Renal cortical epithelial cell (primary cell): ENCODE data around the gene RAB23. TPM values are rescaled to one million over a fixed set of nuclear protein-coding genes. Genes with fewer than 3 reads are reported as not detected.
"Not testable (repeated sequence)": the region's sequence is repeated elsewhere in the genome, so short reads cannot be mapped to it uniquely, and the experiment has no call there.

Source experiments
- DNase-seq: peaks from one replicate; pipeline ENCODE4 v3.0.0-alpha.2; 2011; ENCODE audit warnings: low read depth
- total RNA-seq: library from RNA; depleted of rRNA; stranded (reverse); fragments of >200 nt; gene quantifications from 2 replicates; pipeline ENCODE4 v1.2.3, GENCODE V29; 2014

Gene RAB23
- total RNA-seq = 19.6 and 24.5 TPM in 2 replicates

DNA sequence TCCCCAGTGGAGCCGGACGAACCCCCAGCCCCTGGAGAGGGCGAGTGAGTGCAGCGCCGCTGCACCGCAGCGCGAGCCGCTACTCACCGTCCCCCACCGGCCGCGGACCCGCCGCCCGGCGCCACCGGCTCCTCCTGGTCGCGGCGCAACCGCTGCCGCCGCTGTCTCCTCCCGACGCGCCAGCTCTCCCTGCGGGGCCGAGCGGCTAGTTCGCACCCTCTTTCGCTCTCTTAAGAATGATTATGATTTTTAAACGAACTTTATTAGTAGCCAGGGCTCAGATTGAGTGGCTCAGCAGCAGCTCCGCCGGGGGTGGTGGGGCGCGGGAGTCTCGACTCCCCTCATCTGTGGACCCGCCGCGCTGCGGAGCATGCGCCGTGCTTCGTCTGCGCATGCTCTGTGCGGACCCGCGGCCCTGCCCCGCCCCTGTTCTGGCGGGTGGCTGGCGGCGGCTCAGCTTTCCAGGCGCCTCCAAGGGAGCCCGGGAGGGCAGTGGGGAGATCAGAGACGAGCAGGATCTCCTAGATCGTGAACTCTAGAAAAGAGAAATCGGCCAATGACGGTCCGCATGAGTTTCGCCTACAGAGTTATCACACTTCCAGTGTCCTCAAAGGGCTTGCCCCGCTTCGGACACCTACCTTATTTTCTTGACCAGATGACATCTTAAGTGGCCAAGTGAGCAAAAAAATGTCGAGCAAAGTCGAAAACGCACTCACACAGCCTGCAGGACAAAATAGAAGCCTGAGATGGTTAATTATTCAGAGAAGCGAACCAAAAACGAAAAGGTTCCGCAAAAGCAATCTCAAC, at the start of gene RAB23:
Gene RAB23, minus strand, starts transcription at position 372 of the 807 bp plus-strand sequence. CDS start 11,927 bp downstream, outside the sequence.
- DNase-seq = peak; percentile 44

DNA sequence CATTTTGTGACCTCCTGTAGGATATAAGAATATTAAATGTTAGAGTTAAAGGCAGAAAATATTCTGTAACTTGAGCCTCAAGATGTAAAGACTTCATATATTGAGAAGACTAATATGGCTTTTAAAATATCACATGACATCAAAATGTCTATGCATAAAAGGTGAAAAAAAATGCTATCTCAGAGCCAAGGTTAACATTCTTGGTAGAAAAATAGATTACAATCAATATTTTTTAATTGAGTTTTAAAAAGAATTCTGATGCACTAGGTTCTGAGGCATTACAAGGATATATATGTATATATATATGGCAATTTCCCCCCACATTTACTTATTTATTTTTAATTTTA, 46.2 kb upstream of the RAB23 start:
- DNase-seq = no peak

DNA sequence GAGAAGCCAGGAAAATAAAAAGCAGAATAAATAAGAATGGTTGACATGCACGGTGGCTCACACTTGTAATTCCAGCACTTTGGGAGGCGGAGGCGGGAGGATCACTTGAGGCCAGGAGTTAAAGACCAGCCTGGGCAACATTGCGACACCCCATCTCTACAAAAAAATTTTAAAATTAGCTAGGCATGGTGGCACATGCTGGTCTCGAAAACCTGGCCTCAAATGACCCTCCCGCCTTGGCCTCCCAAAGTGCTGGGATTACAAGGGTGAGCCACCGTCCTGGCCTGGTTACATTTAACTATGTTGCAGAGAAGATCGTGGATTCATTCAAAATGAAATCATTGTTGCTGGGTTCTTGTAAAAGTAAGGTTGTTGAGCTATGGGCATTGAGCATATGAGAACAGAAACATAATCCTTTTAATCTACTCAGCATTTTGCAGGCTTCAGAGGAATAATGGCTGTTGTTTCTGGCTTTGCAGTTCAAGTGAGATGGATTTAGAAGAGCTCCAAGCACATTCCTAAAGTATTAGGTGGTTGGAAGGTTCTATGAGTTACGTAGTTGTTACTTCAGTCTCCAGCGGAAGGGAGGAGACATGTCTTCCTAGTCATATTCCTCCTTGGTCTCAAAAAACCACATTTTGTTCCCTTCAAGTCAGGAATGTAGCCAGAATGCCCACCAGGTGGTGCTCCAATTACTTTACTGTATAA, 45.6 kb upstream of the RAB23 start:
- peak; percentile 94 for DNase-seq

DNA sequence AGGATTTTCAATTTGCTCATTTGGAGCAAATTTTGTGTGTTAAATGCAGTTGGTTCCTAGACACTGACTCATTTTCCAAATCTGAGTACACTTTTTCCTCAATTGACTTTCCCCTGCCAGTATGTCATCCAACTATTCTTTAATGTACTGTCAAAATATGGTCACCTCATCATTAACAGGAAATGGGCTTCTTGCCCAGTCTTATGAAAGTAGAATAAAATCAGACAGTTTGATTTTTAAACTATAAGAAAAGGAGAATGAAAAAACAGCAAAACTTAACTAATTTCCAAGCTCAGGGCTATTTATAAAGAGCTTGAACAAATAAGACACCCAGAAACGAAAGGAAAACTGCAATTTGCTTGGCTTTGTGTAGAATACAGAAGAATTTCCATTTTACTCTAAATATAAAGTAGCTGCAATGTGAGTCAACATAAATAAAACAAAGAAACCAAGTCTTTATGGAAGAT, 43.7 kb upstream of the RAB23 start:
- DNase-seq = no peak

DNA sequence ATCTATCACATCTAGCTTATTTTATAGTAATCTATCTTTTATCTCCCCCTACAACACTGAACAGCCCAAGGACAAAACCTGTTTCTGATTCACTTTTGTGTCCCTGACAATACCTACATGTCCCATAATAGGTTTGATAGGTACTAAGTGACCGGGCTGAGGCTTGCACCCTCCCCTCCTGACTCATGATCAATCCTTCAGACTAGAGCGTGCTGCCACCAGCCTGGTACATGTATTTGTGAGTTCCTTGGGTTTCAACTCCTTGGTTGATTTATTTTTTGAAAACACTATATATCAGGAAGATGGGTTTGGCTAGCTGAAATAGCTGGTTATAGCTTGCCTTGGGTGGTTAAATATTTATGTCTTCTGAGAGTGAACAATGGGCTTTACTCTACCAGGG, 41.6 kb upstream of the RAB23 start:
- DNase-seq = no peak

DNA sequence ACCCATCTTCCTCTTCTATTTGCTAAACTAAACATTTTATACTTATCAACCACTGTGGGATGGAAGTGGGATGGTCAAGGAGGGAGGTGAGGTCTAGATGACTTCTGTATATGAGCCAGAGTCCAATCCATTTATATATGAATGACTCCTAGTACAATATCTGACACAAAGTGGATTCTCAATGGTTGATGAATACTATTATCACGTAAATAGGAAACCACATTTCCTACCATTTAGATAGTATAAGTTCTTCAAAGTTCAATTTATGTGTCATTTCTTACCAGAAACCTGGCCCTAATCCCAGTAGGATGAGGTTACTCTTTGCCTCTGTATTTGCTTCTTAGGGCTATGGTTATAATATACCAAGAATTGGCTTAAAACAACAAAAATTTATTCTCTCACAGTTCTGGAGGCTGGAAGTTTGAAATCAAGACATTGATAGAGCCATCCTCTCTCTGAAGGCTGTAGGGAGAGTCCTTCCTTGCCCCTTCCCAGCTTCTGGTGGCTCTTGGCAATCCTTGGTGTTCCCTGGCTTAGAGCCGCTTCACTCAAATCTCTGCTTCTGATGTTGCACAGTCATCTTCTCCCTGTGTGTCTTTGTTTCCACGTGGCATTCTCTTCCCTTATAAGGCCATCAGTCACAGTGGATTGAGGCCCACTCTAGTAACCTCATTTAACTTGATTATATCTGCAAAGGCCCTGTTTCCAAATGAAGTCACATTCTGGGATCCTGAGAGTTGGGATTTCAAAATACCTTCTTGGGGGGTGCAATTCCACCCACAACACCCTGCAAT, 41.0 kb upstream of the RAB23 start:
- no peak for DNase-seq

DNA sequence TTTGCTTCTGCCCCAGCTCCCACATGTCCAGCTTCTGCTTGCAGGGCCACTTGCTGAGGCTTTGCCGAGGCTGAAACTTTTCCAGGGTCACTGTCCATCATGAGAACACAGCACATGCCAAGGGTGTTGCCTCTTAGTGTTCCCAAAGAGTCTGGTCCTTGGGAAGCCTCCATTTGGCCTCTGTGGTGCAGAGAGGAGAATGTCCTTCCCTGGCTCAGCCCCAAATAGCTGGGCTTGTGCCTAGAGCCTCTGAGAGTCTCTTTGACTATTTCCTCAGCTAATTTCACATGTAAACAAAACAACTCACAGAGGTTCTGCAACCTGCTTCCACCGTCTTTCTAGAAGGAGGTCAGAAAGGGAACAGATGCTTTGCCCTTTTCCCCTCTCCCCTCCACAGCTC, 40.4 kb upstream of the RAB23 start:
- no peak for DNase-seq

DNA sequence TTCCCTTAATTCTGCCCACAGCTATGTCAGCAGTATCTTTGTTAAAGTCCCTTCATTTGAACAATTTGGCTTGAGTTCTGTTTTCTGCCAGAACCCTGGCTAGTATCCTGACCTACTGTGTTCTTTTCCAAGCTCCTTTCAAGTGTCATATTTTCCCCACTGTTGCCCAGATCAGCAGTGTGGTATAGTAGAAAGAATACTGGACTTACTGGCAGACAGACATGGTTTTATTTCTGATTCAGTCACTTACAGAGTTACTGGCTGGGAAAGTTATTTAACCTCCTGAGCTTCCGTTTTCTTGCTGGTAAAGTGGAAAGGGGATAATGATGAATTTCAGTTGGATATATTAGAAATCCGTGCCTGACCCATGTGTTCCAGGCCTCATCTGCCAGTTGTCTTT, 39.8 kb upstream of the RAB23 start:
- DNase-seq = no peak

DNA sequence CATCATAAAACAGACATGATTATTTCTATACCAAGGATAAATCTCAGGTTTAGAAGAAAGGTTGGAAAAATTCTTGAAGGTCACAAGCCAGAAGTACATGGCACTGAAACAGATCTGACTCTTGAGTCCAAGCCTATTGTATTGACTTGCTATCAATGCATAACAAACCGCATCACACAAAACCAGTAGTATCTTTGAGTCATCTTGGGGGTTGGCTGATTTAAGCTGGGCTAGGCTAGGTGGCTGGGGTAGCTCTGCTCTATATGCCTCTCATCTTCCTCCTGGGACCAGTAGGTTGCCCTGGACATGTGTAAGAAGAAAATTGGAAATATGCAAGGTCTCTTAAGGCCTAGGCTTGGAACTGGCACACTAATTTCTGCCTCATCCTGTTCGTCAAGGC, 37.0 kb upstream of the RAB23 start:
- no peak for DNase-seq

DNA sequence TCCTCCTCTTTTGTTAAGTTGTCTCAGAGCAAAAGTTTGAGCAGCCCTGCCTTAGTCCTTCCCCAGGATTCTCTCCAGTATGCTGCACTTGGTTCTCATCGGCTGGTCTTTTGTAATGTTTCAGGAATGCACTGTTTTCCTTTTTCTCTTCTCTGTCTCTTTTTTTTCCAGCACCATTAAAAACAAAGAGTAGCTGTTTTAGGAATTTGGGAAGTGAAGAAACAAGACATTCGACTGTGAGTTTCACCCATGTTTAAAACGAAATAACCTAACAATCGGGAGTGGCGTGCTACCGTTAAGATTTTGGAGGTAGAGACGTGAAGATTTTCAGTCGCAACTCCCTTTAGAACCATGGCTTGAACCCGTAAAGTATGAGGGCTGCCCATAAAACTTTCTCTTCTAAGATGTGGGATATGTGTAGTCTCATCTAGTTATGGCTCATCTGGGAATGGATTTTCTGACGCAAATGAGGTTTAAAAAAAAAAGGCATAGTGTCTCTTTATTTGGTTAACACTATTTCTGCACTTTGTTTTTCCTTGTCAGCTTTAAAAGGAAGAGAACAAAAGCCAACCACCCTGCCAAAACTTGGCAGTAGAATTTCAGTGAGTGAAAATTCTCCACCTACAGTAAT, 35.9 kb upstream of the RAB23 start:
- DNase-seq = peak; percentile 21

DNA sequence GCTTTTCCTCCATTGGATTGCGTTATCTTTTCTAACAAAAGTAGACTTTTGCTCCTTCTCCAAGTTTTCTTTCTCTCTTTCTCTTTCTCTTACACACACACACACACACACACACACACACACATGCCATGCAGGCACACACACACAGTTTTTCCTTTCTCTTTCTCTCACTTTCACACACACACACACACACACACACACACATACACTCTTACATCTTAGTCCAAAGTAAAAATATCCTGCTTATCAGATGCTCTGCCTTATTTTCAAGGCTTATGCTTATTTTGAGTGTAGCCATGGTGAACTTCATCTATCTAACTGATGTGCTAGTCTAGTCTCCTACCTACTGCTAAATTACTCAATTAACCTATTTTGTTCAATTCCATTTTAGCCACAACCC, 34.4 kb upstream of the RAB23 start:
- DNase-seq = no peak

DNA sequence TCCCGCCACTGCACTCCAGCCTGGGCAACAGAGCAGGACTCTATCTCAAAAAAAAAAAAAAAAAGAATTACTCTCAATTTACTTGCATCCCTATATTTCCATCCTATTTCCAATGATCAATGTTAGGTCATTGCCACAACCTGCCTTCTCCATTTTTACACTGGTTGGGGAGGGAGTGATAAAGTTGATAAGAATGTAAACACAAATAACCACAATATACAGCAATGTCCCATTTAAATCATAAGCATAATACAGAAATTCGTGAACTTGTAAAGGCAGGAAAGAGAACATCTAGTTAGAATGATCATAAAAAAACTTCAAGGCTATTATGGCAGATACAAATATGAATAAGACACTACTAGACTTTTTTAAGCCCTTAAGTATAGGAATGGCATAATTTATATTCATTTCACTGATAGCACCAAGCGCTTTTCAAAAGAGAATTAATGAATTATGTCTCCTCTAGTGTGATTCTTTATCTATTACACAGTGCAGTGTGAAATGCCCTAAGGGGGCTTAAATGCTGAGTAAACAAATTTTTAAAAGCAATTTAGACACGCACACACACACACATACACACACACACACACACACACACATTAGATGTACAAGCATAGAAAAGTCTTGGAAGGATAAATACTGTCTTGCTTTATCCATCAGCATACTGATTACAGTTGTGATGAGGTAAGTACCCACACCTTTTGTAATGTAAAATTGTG, 33.5 kb upstream of the RAB23 start:
- no peak for DNase-seq

DNA sequence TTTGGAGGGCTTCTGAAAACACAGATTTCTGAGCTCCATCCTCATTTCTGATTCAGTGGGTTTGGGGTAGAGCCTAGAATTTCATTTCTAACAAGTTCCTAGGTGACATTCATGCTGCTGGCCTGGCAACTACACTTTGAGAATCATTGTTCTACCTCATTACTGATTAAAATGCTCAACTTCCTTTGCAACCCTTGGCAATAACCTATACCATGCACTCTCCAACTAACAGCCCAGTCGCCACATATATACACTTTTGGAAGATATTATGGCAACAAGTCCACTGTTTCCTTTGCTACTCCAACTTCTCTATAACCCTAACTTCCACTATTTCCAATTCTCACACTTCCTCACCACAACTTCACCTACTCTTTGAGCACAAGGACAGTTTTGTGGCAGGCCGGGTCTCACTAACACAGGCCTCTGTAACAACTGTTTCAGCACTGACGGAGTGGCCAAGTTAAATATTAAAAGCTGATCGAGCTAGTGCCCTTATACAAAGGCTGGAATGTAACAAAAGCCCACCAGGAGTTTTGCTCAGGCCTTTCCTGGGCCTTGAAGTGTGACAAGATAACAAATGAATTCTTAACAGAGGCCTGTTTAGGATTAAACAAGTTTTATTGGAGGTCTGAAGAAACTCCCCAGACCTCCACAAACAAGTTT, 32.1 kb upstream of the RAB23 start:
- DNase-seq = peak; percentile 78

DNA sequence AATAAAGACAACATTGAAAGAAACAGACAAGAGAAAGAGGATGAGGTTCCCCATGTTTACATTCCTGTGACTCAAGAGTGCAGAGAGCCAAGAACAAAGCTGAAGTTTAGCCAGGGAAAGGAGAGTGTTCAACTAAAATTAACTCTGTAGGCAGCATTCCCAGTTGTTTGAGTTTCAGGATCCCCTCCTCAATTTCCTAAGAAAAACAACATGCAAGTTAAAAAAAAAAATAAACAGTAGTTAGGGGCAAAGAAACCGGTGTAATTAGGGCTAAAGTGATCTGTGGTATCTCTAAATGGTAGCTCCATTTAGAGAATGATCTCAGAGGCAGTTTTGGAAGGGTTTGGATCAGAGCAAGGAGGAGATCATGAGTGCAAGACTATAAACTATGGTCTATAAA, 30.9 kb upstream of the RAB23 start:
- peak; percentile 30 for DNase-seq

DNA sequence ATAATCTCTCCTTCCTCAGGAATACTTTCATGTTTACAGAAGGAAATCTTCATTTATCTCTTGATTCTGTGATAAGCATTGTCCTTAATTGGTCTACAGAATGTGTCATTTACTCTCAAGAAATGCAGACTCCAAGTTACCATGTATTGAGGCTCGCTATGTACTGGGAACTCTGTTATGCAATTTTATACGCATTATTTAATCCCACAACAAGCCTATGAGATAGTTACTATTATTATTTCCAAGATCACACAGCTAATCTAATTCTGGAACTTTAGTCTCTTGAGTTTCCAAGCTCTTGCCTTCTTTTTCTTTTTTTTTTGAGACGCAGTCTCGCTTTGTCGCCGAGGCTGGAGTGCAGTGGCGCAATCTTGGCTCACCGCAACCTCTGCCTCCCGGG, 30.0 kb upstream of the RAB23 start:
- no peak for DNase-seq

DNA sequence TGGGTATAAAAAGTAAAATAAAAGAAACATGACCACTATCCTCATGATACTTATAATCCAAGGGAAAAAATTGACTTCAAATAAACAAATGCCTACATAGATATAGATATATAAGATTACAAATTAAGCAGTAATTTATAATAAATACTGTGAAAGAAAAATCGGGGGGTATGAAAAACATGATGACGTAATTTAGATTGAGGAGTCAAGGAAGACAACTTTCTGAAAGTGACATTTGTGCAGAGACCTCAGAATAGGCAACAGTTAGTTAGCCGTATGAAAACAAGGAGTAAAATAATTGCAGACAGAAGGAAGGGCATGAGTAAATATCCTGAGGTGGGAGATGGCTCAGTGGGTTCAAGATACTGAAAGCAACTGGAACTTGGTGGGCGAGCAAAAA, 28.2 kb upstream of the RAB23 start:
- no peak for DNase-seq

DNA sequence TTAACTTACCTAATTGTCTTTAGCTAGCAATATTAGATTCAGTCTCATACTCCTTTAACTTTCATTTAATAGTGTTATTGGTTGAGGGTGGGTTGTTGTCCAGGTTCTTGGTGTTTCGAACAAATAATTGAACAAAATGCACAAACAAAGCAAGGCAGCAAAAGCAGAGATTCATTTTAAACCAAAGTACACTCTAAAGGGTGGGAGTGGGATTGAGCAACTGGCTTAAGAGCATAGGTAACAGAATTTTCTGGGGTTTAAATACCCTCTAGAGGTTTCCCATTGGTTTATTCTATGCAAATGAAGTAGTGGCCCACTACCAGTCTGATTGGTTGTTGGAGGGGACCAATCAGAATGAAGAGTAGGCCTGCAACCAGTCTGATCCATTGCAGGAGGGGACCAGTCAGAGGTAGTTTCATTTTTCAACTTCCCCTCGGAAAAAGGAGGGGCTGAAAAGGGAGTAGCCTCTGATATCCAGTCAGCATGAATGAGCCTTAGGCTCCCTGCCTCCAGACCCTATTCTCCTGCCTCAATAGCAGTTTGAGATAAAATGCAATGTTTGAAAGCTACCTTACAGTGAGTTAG, 26.3 kb upstream of the RAB23 start:
- DNase-seq = no peak

DNA sequence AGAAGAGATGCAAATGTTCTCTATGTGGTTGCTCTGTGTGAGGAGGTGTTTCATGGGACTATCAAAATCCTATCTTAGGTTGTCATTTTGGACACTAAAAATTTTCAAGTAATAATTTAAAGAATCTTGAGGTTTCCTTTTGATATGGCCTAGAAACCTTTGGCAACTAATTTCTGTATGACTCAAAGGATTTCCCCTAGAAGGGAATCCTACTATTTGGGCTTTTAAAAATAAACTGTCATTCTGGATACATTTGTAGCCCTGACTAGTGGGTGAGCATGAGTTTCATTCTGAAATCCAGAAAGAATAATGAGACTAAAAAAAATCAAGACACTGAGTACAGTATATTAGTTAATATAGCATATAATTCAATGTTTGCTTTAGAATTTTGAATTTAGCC, 25.5 kb upstream of the RAB23 start:
- no peak for DNase-seq

DNA sequence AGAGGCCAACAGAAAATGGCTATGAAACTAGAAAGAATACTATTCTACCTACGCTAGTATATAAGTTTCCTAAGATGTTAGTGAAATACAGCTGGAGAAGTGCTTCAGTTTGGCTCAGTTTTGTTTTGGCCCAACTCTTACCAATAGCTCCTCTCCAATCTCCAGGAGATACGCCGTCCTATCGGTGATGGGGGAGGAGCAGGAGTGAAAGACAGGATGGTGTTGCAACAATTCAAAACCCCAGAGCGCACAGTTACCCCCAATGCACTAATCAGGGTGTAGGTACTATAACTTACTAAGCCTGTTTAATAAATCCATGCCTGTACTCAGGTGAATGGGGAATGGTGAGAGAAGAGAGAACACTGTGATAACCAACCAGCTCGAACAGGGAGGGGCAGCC, 24.2 kb upstream of the RAB23 start:
- no peak for DNase-seq

DNA sequence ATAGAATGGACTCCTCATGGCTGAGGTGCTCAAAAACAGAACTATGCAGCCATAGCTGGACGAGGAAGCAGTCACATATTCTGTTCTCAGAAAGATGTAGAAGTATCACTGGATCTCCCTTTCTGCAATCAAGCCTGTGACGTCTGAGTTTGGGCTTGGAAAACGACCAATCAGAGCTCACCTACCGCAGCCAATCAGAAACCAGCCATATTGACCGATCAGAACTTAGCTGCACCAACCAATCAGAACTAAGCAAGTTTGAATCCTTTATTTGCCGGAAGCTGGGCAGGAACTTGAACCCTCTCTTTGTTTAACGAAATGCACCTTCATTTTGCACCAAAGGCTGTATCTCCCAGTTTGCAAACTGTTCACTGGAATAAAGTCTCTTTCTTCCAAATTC, 21.8 kb upstream of the RAB23 start:
- no peak for DNase-seq

DNA sequence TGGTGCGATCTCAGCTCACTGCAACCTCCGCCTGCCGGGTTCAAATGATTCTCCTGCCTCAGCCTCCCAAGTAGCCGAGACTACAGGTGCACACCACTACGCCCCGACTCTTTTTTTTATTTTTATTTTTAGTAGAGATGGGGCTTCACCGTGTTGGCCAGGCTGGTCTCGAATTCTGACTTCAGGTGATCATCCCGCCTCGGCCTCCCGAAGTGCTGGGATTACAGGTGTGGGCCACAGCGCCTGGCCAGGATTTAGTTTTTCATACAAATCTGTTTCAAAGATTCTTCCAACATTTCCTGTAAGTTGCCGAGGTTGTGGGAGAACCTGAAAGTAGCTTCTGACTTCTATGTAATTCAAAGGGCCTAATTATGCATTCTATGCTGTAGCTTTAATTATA, 21.4 kb upstream of the RAB23 start:
- not testable (repeated sequence) for DNase-seq
